ENCODE measurements around the gene PABPN1L.

The PABPN1L gene

DNA sequence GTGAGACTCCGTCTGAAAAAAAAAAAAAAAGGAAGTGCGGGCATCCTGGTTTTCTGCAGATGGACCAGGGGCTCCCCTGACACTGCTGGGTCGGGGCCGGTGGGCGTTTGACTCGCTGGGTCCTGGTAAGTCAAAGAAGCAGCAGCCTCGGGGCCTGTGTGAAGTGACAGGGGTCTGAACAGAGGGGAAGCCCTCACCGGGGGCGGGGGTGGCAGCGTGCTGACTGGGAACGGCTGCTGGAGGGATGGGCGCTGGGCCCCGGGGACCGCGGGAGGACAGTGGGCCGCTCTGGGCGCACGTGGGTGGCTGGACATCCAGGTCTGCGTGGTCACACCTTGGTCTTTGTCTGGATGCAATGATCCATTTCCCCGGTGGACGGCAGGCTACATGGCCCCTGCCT, 17.9 kb downstream of the PABPN1L start:
- no peak for DNase-seq (ENCODE audit: low spot score)

DNA sequence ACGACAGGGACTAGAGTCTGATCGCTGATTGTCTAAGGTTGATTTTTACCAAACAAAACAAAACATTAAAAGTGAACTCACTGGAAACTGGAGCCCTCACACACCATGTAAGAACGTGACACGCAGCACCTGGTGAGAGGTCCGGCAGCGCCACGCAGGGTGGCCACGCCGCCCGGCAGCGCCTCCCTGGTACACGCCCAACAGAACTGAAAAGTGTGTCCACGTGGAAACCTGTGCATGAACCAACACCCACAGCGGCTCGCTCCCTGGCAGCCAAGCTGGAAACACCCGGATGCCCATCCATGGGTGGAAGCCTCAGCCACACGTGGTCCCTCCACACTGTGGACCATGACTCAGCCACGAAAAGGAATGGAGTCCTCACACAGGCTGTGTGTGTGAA, 18.8 kb downstream of the PABPN1L start:
- no peak for DNase-seq (ENCODE audit: low spot score)

DNA sequence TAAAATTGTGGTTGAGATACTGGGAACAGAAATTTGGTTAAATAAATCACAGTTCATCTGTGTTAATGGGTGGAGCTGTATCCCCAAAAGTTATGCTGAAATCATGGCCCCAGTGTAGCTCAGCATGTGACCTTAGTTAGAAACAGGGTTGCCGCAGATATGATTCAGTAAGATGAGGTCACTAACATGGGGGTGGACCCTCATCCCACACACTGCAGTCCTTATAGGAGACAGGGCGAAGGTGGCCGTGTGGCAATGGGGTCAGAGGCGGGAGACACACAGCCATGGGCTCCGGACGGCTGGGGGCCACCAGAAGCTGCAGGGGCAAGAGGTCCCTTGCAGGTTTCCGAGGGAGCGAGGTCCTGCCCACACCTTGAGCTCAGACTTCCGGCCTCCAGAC, 20.4 kb downstream of the PABPN1L start:
- no peak for DNase-seq (ENCODE audit: low spot score)

DNA sequence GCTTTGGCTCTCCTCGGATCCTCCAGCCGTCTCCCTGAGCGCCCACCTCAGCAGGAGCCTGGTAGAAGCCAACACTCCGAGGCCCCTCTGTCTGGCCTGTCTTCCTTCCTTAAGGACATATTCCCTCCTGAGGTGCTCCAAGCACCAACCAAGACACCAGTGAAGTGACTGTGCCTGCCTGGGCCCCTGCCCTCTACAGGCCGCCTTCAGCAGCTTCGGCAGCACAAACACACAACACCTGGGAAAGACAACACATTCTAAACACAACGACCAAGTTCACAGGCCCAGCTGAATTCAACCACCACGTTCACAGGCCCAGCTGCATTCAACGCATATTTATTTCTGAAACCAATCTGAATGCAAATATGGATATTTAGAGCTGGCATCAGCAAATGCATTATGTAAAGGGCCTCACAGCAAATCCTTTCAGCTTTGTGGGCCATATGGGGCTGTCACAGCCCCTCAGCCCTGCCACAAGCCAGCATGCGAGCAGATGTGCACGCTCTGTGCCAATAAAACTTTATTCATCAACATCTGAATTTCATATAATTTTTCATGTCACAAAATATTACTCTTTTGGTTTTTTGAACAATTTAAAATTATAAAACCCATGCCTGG, 21.9 kb downstream of the PABPN1L start:
- DNase-seq (ENCODE audit: low spot score): no peak

GRCh38 chr16:88843256-88843655, 23.2 kb downstream of the PABPN1L start:
- DNase-seq (ENCODE audit: low spot score): no peak

DNA sequence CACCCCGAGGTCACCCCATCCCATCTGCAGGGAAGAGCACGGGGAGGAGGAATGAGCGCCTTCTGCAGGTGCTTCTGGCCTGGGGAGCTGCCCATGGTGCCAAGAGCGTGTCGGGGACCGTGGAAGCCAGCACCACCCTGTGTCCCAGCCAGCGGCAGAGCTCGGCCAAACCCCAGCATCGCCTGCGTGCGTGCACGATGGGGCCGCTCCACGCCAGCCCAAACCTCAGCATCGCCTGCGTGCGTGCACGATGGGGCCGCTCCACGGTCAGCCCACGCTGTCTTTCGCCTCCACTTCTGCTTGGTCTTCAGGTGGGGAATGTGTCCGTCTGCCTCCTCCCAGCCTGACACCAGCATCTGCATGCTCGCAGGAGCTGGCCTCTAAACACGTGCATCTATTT, 23.7 kb downstream of the PABPN1L start:
- DNase-seq (ENCODE audit: low spot score): no peak

GRCh38 chr16:88842308-88842756, 24.1 kb downstream of the PABPN1L start:
- no peak for DNase-seq (ENCODE audit: low spot score)

DNA sequence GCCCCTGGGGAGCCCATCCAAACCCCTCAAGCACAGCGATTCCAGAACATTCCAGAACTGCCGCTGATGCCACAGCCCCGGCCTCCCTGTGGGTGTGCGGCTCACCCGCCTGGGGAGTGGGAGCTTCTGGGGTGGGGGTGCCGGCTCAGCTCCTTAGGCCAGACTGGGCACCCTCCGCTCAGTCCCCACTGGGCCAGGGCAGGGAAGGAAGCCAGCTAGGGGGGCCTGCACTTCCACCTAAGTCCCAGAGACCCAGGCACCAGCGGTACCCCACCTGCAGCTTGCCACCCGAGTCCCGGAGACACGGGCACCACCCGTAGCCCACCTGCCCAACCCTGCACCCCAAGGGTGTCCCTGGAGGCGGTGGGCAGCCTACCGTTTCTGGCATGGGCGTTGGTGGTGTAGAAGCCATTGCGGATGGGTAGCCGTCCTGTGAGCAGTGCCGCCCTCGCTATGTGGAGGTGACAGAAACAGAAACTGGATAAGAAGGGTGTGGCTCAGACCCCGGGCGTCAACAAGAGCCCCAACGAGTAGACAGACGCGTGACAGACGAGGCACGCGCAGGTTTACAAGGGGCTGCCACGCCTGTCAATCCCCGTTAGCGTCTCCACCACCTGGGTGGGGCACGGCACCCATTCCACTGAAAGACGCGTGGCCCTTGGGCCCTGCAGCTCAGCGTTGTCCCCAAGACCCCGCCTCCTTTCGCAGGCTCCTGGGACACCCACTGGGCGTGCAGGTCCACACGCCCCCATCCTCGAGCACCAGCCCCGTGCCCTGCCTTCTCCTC, 24.7 kb downstream of the PABPN1L start:
- DNase-seq (ENCODE audit: low spot score): no peak

GRCh38 chr16:88840600-88841215, 25.8 kb downstream of the PABPN1L start:
- no peak for DNase-seq (ENCODE audit: low spot score)

DNA sequence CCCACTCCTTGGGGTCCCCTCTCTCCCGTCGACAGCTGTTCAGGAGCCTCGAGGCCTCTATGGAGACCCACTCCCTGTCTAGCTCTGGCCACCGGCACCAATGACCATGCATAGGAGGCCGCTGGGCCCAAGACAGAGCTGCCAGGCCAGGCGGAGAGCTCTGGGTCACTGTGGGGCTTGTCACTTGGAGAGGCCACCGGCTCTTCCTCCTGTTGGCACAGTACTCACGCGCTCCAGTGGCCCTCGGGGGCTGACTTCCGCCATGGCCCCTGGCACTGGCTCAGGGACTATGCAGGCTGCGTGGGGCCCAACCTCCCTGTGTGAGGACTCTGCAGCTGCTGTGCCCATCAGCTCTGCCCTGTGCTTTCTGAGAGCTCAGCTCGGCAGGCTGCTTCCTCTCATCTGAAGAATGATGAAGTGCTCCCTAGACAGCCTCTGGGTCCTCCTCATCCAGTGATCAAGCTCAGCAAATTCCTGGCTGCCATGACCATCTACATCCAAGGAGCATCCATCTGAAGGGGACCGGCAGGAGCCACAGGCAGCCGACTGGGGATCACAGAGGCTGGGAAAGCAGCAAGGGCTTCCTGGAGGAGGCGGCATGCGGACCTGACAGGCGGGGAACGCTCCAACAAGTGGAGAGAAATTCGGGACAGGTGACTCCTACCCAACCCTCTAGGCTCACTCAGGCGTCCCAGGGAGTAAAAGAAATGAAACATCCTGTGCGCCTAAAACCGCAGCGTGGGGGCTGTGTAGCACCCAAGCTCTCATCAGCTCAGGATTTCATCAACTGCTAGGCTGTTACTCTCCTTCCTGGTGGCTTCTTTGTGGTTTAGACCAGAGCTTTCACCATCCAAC, 26.5 kb downstream of the PABPN1L start:
- no peak for DNase-seq (ENCODE audit: low spot score)

DNA sequence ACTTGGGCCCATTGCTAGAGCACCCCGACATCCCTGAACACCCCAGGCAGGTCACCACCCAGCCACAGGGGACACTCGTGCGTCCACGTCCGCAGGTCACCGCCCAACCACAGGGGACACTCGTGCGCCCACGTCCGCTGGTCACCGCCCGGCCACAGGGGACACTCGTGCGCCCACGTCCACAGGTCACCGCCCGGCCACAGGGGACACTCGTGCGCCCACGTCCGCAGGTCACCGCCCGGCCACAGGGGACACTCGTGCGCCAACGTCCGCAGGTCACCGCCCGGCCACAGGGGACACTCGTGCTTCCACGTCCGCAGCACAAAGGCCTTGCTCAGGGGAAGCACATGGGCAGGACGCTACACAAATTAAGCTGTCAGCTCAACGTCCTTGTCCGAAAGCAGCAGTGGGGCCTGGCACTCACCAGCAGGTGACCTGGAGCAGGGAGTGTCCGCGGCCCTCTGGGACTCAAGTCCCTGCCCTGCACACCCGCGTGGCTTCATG, 27.4 kb downstream of the PABPN1L start:
- DNase-seq (ENCODE audit: low spot score): no peak

- no peak for DNase-seq (ENCODE audit: low spot score)
Observed at GRCh38 chr16:88838566-88838965, 27.9 kb downstream of the PABPN1L start.

- no peak for DNase-seq (ENCODE audit: low spot score)
Observed at GRCh38 chr16:88837806-88838205, 28.7 kb downstream of the PABPN1L start.

DNA sequence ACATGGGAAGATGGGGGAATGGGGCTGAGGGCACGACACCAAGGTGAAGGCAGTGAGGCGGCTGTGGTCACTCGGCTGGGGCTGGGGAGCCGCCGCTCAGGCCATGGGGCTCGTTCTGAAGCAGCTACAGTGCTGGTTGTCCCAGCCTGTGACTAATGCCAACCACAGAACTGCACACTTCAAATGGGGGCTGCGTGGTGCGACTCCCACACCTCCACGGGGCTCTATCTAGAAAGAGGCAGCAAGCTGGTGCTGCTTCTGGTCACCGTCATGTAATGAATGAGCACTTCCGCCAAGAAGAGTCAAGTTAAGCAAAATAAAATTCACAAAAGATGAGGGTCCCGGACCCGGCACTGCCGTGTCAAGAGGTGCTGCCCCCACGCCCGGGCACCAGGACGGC, 29.7 kb downstream of the PABPN1L start:
- no peak for DNase-seq (ENCODE audit: low spot score)

DNA sequence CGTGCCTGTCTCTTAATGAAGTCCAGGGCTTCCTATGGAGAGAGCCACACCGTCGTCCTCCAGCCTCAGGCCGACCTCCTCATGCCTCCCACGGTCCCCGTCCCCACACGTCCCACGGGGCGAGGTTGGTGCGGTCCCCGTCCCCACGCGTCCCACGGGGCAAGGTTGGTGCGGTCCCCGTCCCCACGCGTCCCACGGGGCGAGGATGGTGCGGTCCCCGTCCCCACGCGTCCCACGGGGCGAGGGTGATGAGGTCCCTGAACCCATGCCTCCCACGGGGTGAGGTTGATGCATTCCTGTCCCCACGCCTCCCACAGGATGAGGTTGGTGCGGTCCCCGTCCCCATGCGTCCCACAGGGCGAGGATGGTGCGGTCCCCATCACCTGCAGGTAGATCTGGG, 30.6 kb downstream of the PABPN1L start:
- no peak for DNase-seq (ENCODE audit: low spot score)

DNA sequence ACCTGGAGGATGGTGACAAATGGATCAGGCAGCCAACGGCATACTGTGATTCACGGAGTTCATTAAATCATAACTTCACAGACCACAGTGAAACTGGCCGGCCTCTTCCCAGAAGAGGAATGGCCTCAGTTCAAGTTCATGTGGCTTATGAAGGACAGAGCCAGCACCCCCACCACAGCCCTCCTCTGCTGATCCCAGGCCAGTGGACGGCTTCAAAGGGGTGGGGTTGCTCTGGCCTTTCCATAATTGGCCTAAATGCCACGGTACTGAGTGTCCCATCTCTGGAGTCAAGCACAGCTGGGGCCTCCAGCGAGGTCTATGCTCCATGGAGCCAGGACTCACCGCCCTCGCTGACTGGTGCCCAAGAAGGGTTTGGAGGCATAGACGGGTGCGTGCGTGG, 31.1 kb downstream of the PABPN1L start:
- no peak for DNase-seq (ENCODE audit: low spot score)

- no peak for DNase-seq (ENCODE audit: low spot score)
Observed at GRCh38 chr16:88834670-88835069, 31.8 kb downstream of the PABPN1L start.

GRCh38 chr16:88833086-88833485, 33.4 kb downstream of the PABPN1L start:
- DNase-seq (ENCODE audit: low spot score): no peak

DNA sequence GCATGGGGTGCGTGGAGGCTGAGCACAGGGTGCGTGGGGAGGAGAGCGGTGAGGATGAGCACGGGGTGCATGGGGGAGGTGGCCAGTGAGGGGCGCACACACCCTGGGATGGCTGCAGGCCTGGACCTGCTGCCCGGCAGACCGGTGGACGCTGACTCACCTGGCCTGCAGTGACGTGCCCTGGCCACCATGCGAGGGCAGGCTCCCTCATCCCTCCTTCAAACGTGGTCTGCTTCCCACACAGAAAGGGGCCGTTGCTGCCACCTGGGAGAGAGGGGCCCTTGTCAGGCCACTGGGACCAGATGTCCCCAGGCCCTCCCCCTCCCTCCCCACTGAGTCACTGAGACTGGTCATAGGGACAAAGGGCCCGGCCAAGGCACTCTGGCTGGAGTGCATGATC, 34.6 kb downstream of the PABPN1L start:
- DNase-seq (ENCODE audit: low spot score): no peak

DNA sequence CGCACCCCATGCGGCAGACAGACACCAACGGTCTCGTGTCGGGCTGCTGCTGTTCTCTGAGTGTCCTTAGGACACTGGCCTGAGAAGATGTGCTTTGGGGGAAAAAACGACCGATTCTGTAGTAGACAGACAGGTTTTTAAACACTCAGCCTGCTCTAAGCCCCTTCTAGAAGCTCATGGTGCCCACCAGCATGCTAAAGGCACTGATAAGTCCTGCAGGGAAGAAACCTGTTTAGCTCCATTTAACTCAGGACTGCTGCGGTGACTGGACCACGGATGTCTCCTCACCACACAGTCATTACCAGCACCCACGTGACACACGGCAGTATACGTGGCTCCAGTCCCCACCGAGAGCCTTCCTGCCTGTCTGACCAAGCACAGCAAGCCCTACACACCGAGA, 35.7 kb downstream of the PABPN1L start:
- no peak for DNase-seq (ENCODE audit: low spot score)

DNA sequence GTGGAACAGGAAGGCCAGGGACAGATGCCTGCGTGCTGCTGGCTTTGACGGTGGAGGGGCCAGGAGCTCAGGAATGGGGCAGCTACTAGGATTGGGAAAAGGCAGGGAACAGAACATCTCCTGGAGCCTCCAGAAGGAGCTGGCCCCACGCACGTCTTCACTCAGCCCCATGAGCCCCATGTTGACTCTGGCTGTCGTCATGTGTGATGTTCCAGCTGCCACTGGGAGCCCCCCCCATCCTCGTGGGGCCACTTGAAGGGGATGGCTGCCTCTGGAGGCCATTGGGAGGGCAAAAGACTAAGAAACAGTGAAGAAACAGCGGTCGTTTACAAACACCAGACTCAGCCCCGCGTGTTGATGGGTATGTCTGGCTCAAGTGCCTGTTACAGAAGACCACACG, 36.2 kb downstream of the PABPN1L start:
- no peak for DNase-seq (ENCODE audit: low spot score)

GRCh38 chr16:88828711-88829110, 37.7 kb downstream of the PABPN1L start:
- DNase-seq (ENCODE audit: low spot score): no peak
